Fibroblast of peridontal ligament (primary cell): ENCODE results near the gene SRGAP2C.
"Not testable (repeated sequence)": the region's sequence is repeated elsewhere in the genome, so short reads cannot be mapped to it uniquely, and the experiment has no call there.

Experiments used
- DNase-seq: peaks from one replicate; pipeline ENCODE4 v3.0.0-alpha.2; 2010; ENCODE audit errors: extremely low read depth

The SRGAP2C gene

GRCh38 chr1:121278777-121279547 is 94.2 kb downstream of the SRGAP2C start:
- DNase-seq, result peak; percentile 3

GRCh38 chr1:121279548-121279898 is 94.7 kb downstream of the SRGAP2C start:
- DNase-seq, result not testable (repeated sequence)

DNA sequence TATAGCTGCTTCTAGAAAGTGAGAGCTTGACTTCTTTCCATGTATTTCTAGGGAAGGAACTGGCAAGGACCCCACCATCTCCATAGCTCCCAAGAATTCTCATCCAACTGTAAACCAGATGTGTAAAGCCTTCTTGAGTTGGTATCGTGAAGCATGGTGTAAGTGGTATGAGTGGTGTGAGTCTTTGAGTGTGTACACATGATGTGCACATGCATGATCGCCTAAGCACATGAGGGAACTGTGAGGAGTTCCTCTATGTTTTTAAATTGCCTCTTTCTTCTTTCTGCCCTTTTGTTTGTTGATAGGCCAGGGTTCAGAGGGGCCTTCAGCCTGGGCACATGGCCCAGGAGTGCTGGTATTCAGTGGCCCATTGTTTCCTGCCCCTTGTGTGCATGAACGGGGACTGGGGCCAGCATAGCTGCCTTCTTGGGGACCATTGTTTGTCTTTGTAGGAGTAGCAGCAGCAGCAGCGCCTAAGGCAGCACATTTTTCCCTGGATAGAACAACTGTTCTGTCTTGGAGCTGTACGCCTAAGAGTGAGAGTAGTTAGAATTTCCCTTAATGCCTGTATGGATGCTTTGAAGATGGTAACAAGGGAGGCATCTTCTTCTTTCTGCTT is 96.0 kb downstream of the SRGAP2C start:
- not testable (repeated sequence) for DNase-seq

GRCh38 chr1:121281480-121281879 is 96.7 kb downstream of the SRGAP2C start:
- DNase-seq, result not testable (repeated sequence)

DNA sequence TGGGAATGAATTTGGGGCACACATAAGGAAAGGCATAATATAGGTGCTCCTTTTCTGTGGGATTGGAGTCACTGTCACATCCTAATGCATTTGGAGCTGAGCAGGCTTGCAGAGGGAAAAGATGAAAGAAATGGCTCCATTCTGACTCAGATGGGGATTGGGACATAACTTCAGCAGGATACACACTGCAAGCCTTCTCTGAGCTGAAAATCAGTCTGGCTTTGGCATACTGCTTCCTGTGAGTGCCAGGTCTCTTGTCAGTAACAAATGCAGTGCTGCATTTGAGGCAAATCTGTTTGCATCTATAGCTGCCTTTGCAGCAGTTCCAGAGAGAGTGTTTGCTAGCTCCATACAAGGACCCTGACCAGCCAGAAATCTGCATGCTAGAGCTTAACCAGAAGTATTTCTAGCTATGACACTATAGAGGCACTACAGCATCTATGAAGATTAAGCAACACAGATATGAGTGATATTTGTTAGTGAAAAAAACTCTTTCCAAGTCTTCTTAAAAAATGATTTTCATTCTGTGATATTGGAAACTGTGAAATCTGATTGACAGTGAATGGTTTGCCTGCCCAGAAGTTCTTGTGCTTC is 98.9 kb downstream of the SRGAP2C start:
- peak; percentile 41 for DNase-seq

- DNase-seq, result not testable (repeated sequence)
These were observed 107.8 kb downstream of the SRGAP2C start for GRCh38 chr1:121292590-121292989.

DNA sequence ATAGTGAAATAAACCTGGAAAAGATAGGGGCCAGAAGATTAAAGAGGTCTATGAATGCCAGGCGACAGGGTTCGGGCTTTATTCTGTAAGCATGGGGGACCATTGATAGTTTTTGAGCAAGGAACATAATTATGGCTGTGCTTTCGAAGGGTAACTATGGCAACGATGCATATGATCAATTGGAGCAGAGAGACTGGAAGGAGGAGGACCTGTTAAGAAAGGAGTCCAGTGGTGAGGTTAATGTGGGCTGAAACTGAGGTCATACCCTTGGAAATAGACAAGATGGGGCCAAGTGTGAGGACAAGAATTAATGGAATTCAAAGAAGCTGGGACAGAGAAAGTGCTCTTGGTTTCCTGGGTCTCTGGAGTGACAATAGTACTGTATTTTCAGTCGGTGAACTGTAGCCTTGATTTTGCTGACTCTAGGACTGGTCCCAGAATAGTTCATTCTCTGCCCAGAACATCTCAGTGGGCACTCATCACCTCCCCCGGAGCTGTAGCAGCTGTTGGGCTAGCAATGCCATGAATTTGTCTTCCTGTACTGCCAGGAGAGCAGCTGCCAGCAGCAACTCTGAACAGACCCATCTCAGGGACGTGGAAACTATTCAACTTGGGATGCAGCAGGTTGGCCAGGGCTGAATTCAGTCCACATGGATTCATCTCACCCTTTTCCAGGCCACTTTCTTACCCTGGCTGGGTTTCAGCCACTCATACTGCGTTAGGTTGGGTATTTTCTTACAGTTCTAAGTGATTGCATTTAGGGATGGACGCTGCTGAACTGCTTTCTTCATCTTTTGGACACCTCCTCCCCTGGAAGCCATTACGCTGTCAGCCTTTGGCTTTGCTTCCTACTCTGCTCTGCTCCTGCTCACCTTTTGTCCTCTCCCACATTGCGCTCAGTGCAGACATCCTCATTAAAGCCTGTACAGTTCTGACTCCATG is 108.8 kb downstream of the SRGAP2C start:
- not testable (repeated sequence) for DNase-seq

- DNase-seq, result not testable (repeated sequence)
These were observed 109.4 kb downstream of the SRGAP2C start for GRCh38 chr1:121294205-121294570.

GRCh38 chr1:121296563-121296962 is 111.8 kb downstream of the SRGAP2C start:
- DNase-seq, result not testable (repeated sequence)

- not testable (repeated sequence) for DNase-seq
These were observed 113.8 kb downstream of the SRGAP2C start for GRCh38 chr1:121298529-121298928.

- DNase-seq, result not testable (repeated sequence)
These were observed 114.9 kb downstream of the SRGAP2C start for GRCh38 chr1:121299514-121300149.

GRCh38 chr1:121301876-121302275 is 117.1 kb downstream of the SRGAP2C start:
- not testable (repeated sequence) for DNase-seq

DNA sequence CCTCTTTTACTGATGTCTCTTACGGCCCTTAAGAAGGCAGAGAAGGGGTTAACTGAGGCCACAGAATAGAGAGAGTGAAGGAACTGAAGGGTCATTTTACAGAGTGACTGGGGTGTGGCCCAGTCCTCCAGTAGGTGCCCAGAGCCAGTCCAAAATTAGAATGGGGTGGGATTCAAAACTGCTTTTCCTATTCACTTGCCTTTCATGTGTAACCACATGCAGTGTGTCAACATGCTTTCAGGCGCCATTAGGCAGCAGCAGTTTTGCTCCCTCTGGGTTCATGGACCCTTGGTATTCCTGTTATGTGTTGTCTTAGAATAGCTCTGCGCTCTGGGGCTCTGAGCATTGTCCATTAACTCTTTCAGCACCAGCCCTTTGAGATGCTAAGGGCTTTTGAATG is 123.0 kb downstream of the SRGAP2C start:
- not testable (repeated sequence) for DNase-seq

GRCh38 chr1:121315509-121315908 is 130.7 kb downstream of the SRGAP2C start:
- not testable (repeated sequence) for DNase-seq

DNA sequence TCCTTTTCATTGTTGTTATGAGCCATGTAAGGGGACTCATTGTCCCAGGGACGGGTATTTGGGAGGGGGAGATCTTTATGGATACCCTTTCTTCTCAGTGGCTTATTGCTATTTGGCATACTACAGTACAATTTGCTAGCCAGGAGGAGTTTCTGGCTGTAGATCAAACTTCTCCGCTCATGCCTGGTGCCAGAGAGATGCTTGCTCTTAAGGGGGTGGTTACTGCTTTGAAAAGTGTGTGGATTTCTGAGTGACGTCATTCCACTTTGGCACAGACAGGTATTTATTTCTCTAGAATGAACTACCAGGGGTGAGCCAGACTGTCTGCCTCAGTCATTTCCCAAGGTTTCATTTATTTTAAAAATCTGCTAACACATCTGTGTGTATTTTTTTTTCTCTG is 131.3 kb downstream of the SRGAP2C start:
- DNase-seq, result not testable (repeated sequence)

- DNase-seq, result peak; percentile 0
These were observed 133.0 kb downstream of the SRGAP2C start for GRCh38 chr1:121317491-121318468.

GRCh38 chr1:121318687-121319086 is 133.9 kb downstream of the SRGAP2C start:
- not testable (repeated sequence) for DNase-seq

GRCh38 chr1:121321660-121322059 is 136.9 kb downstream of the SRGAP2C start:
- DNase-seq, result not testable (repeated sequence)

DNA sequence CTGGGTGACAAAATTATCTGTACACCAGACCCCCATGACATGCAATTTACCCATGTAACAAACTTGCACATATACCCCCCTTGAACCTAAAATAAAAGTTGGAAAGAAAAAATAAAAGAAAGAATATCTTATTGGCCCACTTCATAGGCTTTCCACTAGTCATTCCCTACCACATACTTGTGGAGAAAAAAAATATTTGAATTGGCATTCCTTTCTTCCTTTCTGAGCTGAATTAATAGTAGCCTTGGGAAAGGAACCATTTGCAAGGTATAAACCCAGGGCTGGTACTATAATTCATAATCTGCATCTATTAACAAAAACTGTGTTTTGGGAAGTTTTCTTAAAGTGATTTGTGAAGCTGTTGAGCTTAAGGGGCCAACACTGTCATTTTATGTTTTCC is 140.0 kb downstream of the SRGAP2C start:
- DNase-seq, result not testable (repeated sequence)

- not testable (repeated sequence) for DNase-seq
These were observed 147.4 kb downstream of the SRGAP2C start for GRCh38 chr1:121332141-121332540.
